ENCODE results near the gene ITPRIPL2. TPM values are rescaled to one million over a fixed set of nuclear protein-coding genes. Genes with fewer than 3 reads are reported as not detected.

The ITPRIPL2 gene
- polyA plus RNA-seq, 1 donor from 2014 or later = not detected

- H3K9ac ChIP-seq (ENCODE audit: low read length) = no peak overlapping the region
- no peak overlapping the region for H3K4me3 ChIP-seq (ENCODE audit: low read length)
- no peak overlapping the region for H3K4me2 ChIP-seq (ENCODE audit: low read length)
- no peaks in the 10 kb centered on the region for H3K36me3 ChIP-seq (ENCODE audit: insufficient read depth, low read length)
- H3K9me3 ChIP-seq (ENCODE audit: low read length) = no peaks in the 10 kb centered on the region
- H3K79me2 ChIP-seq (replicated peaks; ENCODE audit: insufficient read depth, low read length) = no peaks in the 10 kb centered on the region
- H2AFZ ChIP-seq (ENCODE audit: low read depth, low read length) = no peak overlapping the region
- peaks cover 4% of the 10 kb centered on the region for H3K27me3 ChIP-seq (ENCODE audit: insufficient read depth, low read depth, low read length)
- H3K9me2 ChIP-seq (ENCODE audit: insufficient read depth, low read length) = no peaks in the 10 kb centered on the region
- no peaks in the 10 kb centered on the region for H3F3A ChIP-seq (ENCODE audit: insufficient read depth, low read length, poor library complexity, severe bottlenecking)
- no peaks in the 10 kb centered on the region for H4K20me1 ChIP-seq (ENCODE audit: insufficient read depth)
- H3K27ac ChIP-seq (ENCODE audit: low read length) = no peak overlapping the region
- no peak for TF ChIP-seq POLR2AphosphoS5 (IDR thresholded peaks at IDR 0.05)
Measured at GRCh38 chr16:19163215-19163614, 49.5 kb downstream of the ITPRIPL2 start.

- no peaks in the 10 kb centered on the region for H3K79me2 ChIP-seq (replicated peaks; ENCODE audit: insufficient read depth, low read length)
- no peaks in the 10 kb centered on the region for H3F3A ChIP-seq (ENCODE audit: insufficient read depth, low read length, poor library complexity, severe bottlenecking)
- H3K9me3 ChIP-seq (ENCODE audit: low read length) = no peaks in the 10 kb centered on the region
- H3K27ac ChIP-seq (ENCODE audit: low read length) = no peak overlapping the region
- H2AFZ ChIP-seq (ENCODE audit: low read depth, low read length) = no peak overlapping the region
- no peaks in the 10 kb centered on the region for H3K9me2 ChIP-seq (ENCODE audit: insufficient read depth, low read length)
- H3K27me3 ChIP-seq (ENCODE audit: insufficient read depth, low read depth, low read length) = peaks cover 9% of the 10 kb centered on the region
- TF ChIP-seq TAF1 (IDR thresholded peaks at IDR 0.05; ENCODE audit: low read depth) (no peak), CTCF (IDR thresholded peaks at IDR 0.05; ENCODE audit: poor library complexity, severe bottlenecking) (no peak), EZH2 (IDR thresholded peaks at IDR 0.05; ENCODE audit: borderline replicate concordance, insufficient read depth, low read length, poor library complexity, severe bottlenecking) (no peak), SMC3 (conservative IDR thresholded peaks at IDR 0.05; ENCODE audit: poor library complexity) (no peak), EP300 (conservative IDR thresholded peaks at IDR 0.05; ENCODE audit: poor library complexity, severe bottlenecking) (no peak)
- no peak overlapping the region for H3K4me2 ChIP-seq (ENCODE audit: low read length)
- no peaks in the 10 kb centered on the region for H4K20me1 ChIP-seq (ENCODE audit: insufficient read depth)
- H3K9ac ChIP-seq (ENCODE audit: low read length) = no peak overlapping the region
- H3K4me3 ChIP-seq (ENCODE audit: low read length) = no peak overlapping the region
- no peaks in the 10 kb centered on the region for H3K36me3 ChIP-seq (ENCODE audit: insufficient read depth, low read length)
Measured at GRCh38 chr16:19164285-19164684, 50.5 kb downstream of the ITPRIPL2 start.

GRCh38 chr16:19165101-19165500 lies 51.3 kb downstream of the ITPRIPL2 start:
- no peaks in the 10 kb centered on the region for H3K9me3 ChIP-seq (ENCODE audit: low read length)
- peaks cover 9% of the 10 kb centered on the region for H3K27me3 ChIP-seq (ENCODE audit: insufficient read depth, low read depth, low read length)
- H3K4me3 ChIP-seq (ENCODE audit: low read length) = no peak overlapping the region
- no peaks in the 10 kb centered on the region for H3K36me3 ChIP-seq (ENCODE audit: insufficient read depth, low read length)
- TF ChIP-seq EZH2 (IDR thresholded peaks at IDR 0.05; ENCODE audit: borderline replicate concordance, insufficient read depth, low read length, poor library complexity, severe bottlenecking) (no peak), CTCF (IDR thresholded peaks at IDR 0.05; ENCODE audit: poor library complexity, severe bottlenecking) (no peak), TAF1 (IDR thresholded peaks at IDR 0.05; ENCODE audit: low read depth) (no peak), RAD21 (conservative IDR thresholded peaks at IDR 0.05) (no peak), REST (IDR thresholded peaks at IDR 0.05; ENCODE audit: borderline replicate concordance) (no peak), POLR2AphosphoS5 (IDR thresholded peaks at IDR 0.05) (no peak), MXI1 (conservative IDR thresholded peaks at IDR 0.05; ENCODE audit: poor library complexity, severe bottlenecking) (no peak), SMC3 (conservative IDR thresholded peaks at IDR 0.05; ENCODE audit: poor library complexity) (no peak), EP300 (conservative IDR thresholded peaks at IDR 0.05; ENCODE audit: poor library complexity, severe bottlenecking) (no peak)
- no peak overlapping the region for H3K9ac ChIP-seq (ENCODE audit: low read length)
- H3K9me2 ChIP-seq (ENCODE audit: insufficient read depth, low read length) = no peaks in the 10 kb centered on the region
- H2AFZ ChIP-seq (ENCODE audit: low read depth, low read length) = no peak overlapping the region
- H3K79me2 ChIP-seq (replicated peaks; ENCODE audit: insufficient read depth, low read length) = no peaks in the 10 kb centered on the region
- no peak overlapping the region for H3K27ac ChIP-seq (ENCODE audit: low read length)
- no peak overlapping the region for H3K4me2 ChIP-seq (ENCODE audit: low read length)
- H3F3A ChIP-seq (ENCODE audit: insufficient read depth, low read length, poor library complexity, severe bottlenecking) = no peaks in the 10 kb centered on the region
- H4K20me1 ChIP-seq (ENCODE audit: insufficient read depth) = no peaks in the 10 kb centered on the region

Data from neural cell (in vitro differentiated cells).